HEK293T (cell line): ENCODE measurements around the gene CFAP100.

ENCODE experiments used
- ARNT ChIP-seq: fragments of 450-650 bp; IDR thresholded peaks from 2 replicates; pipeline ENCODE4 v1.6.1; 2017; ENCODE audit warnings: mild to moderate bottlenecking
- ELF4 ChIP-seq: fragments of 450-650 bp; IDR thresholded peaks from 2 replicates; pipeline ENCODE4 v1.6.1; 2017; ENCODE audit warnings: antibody characterized with exemption
- FOXK2 ChIP-seq: fragments of 450-650 bp; IDR thresholded peaks from 2 replicates; pipeline ENCODE4 v1.6.1; 2016; ENCODE audit warnings: mild to moderate bottlenecking
- SP1 ChIP-seq: fragments of 450-650 bp; IDR thresholded peaks from 2 replicates; pipeline ENCODE4 v1.6.1; 2017
- SUZ12 ChIP-seq: fragments of 450-650 bp; IDR thresholded peaks from 2 replicates; pipeline ENCODE4 v1.6.1; 2016; ENCODE audit warnings: mild to moderate bottlenecking
- TARDBP ChIP-seq: fragments of 450-650 bp; IDR thresholded peaks from 2 replicates; pipeline ENCODE4 v1.6.1; 2016

- TF ChIP-seq SUZ12 = no peak
- TF ChIP-seq ELF4 = no peak
- TF ChIP-seq FOXK2 = no peak
- TF ChIP-seq TARDBP = no peak
- TF ChIP-seq ARNT = no peak
- no peak for TF ChIP-seq SP1
Measured at GRCh38 chr3:126358038-126358815, 36.5 kb upstream of the CFAP100 start.
